IPS-20b (cell line): ENCODE measurements around the gene MCM7.

Experiments used
- H3K27ac ChIP-seq: one replicate; pipeline ENCODE4 v1.5.1; 2013; ENCODE audit warnings: low read length
- H3K27me3 ChIP-seq: 2 replicates; pipeline ENCODE4 v1.6.1; 2013; ENCODE audit warnings: mild to moderate bottlenecking, low read length, inconsistent platforms; ENCODE audit not compliant: insufficient read depth
- H3K36me3 ChIP-seq: 2 replicates; pipeline ENCODE4 v1.6.1; 2013; ENCODE audit warnings: low read depth, mild to moderate bottlenecking, inconsistent platforms, low read length, moderate library complexity; ENCODE audit not compliant: insufficient read depth
- H3K4me1 ChIP-seq: 2 replicates; pipeline ENCODE4 v1.6.1; 2013; ENCODE audit warnings: mild to moderate bottlenecking, control low read depth, inconsistent platforms, low read length, moderate library complexity; ENCODE audit not compliant: insufficient read depth
- H3K4me3 ChIP-seq: 2 replicates; pipeline ENCODE4 v1.5.1; 2013; ENCODE audit warnings: mild to moderate bottlenecking, low read length, inconsistent platforms
- H3K9ac ChIP-seq: 2 replicates; pipeline ENCODE4 v1.6.1; 2013; ENCODE audit warnings: low read depth, mild to moderate bottlenecking, inconsistent platforms, low read length, moderate library complexity
- H3K9me3 ChIP-seq: 2 replicates; pipeline ENCODE4 v1.6.1; 2013; ENCODE audit warnings: mild to moderate bottlenecking, low read depth, low read length, inconsistent platforms; ENCODE audit not compliant: insufficient read depth

Gene MCM7

DNA sequence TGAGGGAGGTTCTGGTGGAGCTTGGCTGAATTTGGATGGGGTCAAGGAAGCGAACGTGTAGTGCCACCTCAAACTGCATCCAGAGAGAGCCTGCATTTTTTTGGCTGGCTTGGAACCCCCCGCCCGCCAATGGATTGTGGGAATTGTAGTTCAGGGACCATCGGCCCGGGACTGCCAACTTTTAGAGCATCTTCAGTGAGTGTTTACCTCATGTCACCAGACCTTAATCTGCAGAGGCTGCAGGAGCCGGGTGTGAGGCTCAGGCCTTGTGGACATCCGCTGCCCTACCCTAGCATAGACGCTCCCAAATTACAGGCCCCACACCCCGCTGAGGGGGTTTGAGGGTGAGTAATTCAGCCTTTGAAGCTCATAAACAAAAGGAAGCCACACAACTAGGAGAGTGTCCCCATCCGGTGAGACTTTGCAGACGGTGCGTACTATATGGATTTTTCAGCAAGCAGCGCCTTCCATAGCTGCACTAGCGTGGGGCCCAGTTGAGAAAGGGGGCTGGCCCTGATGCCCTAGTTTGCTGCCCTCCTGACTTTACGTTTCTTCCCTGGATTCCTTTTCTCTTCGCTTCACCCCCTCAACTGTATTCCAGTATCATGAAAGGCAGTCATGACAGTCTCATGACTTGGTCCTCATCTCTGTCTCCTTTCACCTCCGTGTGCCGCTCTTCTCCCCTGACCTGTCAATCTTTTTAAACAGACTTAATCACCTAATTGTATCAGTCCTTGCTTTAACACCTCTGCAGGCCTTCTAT is 19.0 kb upstream of the MCM7 start:
- peak overlapping the region; percentile 93; the same call in 1 of the 2 replicates for H3K9ac ChIP-seq
- H3K9me3 ChIP-seq, result no peaks in the 10 kb centered on the region
- no peak overlapping the region for H3K27ac ChIP-seq
- H3K27me3 ChIP-seq, result no peaks in the 10 kb centered on the region
- 0 out of 2 replicates have a peak, but pooled peaks cover 5% of the 10 kb centered on the region for H3K4me1 ChIP-seq
- 0 out of 2 replicates have a peak, but pooled peaks cover 5% of the 10 kb centered on the region for H3K36me3 ChIP-seq
- H3K4me3 ChIP-seq, result peak overlapping the region; percentile 92

DNA sequence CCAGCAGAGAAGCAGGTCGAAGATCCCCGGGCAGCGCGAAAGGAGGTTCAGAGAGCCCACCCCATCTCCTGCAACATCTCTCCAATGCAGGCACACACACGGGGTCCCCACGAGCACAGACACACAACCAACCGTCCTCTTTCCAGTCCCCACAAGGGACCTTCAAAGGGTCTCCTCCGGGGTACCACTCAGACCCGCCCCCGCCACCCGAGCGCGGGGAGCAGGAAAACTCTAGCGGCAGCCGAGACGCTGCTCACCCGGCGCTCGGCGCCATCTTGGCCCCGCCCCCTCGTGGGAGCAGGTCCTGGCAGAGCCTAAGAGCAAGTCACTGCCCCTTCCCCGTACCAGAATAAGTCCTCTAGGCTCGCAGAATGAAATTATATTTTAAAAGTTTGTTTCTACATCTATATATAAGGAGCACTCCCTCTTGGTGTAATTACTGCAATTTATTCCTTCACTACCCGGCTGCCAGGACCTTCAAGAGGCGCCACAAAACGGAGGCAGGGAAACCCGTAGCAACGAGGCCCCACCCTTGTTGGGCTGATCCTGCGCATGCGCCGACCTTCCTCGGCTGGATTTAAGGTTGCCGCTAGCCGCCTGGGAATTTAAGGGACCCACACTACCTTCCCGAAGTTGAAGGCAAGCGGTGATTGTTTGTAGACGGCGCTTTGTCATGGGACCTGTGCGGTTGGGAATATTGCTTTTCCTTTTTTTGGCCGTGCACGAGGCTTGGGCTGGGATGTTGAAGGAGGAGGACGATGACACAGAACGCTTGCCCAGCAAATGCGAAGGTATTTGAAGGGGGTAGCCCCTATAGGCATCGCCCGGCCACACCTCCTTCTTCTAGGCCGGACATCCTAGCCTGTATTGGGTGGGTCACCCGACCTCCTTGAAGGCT is 18.1 kb upstream of the MCM7 start, which contains the start of the genes CNPY4 and TAF6:
CNPY4 (plus strand) TSS at position 563 of the 898 bp plus-strand sequence; CDS start at position 674, 111 bp downstream.
TAF6 (minus strand) TSS at position 287 of the 898 bp plus-strand sequence. CDS start 5,149 bp downstream, outside the sequence.
- Histone ChIP-seq H3K4me1 (0 out of 2 replicates have a peak, but pooled peaks cover 5% of the 10 kb centered on the region), H3K4me3 (peak within 1 kb of the TSS; percentile 92), H3K9ac (peak within 1 kb of the TSS; percentile 93), H3K27me3 (no peaks in the 10 kb centered on the region), H3K27ac (peak within 1 kb of the TSS; percentile 73), H3K36me3 (0 out of 2 replicates have a peak, but pooled peaks cover 4% of the 10 kb centered on the region), H3K9me3 (no peaks in the 10 kb centered on the region)

DNA sequence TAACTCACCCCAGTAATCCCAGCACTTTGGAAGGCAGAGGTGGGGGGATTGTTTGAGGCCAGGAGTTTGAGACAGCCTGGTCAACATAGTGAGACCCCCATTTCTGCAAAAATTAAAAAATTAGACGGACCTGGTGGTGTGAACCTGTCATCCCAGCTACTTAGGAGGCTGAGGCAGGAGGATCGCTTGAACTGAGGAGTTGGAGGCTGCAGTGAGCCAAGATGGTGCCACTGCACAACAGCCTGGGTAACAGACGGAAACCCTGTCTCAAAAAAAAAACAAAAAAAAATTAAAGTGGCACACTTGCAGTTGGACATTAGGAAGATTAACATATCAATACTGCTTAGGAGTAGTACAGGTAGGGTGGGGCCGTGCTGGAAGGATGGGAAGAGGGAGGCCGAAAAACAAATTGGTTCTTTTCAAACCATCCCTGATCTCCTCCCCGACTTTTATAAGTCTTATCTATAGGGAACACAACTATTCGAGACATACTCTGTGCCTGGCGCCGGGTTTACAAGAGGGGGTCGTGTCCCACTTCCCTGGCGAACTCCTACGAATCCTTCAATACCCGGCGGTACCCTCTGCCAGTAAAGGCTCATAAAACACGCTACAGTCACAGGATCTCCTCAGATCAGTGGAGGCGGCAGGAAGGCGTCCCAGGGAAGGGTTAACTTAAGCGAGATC is 17.3 kb upstream of the MCM7 start:
- peaks cover 10% of the 10 kb centered on the region for H3K36me3 ChIP-seq
- peak overlapping the region; percentile 73 for H3K27ac ChIP-seq
- H3K27me3 ChIP-seq, result no peaks in the 10 kb centered on the region
- H3K4me1 ChIP-seq, result 0 out of 2 replicates have a peak, but pooled peaks cover 5% of the 10 kb centered on the region
- no peaks in the 10 kb centered on the region for H3K9me3 ChIP-seq
- H3K4me3 ChIP-seq, result peak overlapping the region; percentile 92
- H3K9ac ChIP-seq, result peak overlapping the region; percentile 93

DNA sequence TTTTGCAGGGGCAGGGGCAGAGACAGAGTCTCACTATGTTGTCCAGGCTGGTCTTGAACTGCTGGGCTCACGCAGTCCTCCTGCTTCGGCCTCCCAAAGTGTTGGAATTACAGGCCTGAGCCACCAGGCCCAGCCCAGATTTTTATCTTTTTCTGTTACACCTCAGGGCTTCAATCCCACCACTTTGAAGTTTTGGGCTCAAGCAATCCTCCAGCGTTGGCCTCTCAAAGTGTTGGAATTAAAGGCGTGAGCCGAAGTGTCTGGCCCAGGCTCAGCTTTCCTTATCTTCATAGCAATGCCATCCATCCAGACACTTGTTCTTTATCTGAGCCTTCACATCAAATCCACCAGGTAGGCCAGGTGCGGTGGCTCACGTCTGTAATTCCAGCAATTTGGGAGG is 13.8 kb upstream of the MCM7 start:
- H3K27ac ChIP-seq, result no peak overlapping the region
- H3K9ac ChIP-seq, result no peak overlapping the region
- H3K27me3 ChIP-seq, result no peaks in the 10 kb centered on the region
- peaks cover 44% of the 10 kb centered on the region for H3K36me3 ChIP-seq
- H3K9me3 ChIP-seq, result no peaks in the 10 kb centered on the region
- no peak overlapping the region for H3K4me3 ChIP-seq
- H3K4me1 ChIP-seq, result no peaks in the 10 kb centered on the region

DNA sequence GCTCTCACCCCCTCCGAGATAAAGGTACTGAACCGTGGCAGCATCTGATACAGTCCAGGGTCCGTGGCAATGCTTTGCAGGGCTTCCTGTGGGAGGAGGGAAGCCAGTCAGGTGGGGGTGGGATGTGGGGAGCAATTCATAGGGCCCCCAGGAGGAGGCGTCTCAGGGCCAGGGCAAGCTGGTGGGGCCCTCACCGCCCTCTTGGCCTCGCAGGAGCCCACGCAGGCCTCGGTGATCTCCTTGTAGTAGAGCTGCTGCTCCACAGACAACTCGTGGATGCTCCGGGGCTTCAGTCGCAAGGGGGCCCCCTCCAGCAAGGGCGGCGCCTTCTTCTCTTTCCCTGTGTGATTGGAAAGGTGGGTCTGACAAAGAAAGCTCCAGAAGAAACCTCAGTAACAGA is 10.7 kb upstream of the MCM7 start:
- no peaks in the 10 kb centered on the region for H3K27me3 ChIP-seq
- no peak overlapping the region for H3K9ac ChIP-seq
- no peak overlapping the region for H3K27ac ChIP-seq
- H3K4me3 ChIP-seq, result no peak overlapping the region
- H3K36me3 ChIP-seq, result peaks cover 74% of the 10 kb centered on the region
- no peaks in the 10 kb centered on the region for H3K9me3 ChIP-seq
- no peaks in the 10 kb centered on the region for H3K4me1 ChIP-seq

DNA sequence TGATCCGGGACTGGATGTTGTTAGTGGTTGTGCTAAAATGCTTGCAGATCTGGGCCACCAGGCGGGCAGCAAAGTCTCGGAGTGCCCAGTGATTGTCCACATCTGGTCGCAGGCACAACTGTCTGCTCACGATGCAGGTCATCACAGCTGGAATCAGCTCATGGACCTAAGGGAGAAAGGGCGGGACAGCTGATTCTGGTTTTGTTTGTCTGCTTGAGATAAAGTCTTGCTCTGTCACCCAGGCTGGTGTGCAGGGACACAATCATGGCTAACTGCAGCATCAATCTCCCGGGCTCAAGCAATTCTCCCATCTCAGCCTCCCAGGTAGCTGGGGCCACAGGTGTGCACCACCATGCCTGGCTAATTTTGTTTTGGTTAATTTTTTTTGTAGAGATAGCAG is 10.0 kb upstream of the MCM7 start:
- Histone ChIP-seq H3K9ac (no peak overlapping the region), H3K27ac (no peak overlapping the region), H3K36me3 (peaks cover 79% of the 10 kb centered on the region), H3K9me3 (no peaks in the 10 kb centered on the region), H3K27me3 (no peaks in the 10 kb centered on the region), H3K4me3 (no peak overlapping the region), H3K4me1 (no peaks in the 10 kb centered on the region)

DNA sequence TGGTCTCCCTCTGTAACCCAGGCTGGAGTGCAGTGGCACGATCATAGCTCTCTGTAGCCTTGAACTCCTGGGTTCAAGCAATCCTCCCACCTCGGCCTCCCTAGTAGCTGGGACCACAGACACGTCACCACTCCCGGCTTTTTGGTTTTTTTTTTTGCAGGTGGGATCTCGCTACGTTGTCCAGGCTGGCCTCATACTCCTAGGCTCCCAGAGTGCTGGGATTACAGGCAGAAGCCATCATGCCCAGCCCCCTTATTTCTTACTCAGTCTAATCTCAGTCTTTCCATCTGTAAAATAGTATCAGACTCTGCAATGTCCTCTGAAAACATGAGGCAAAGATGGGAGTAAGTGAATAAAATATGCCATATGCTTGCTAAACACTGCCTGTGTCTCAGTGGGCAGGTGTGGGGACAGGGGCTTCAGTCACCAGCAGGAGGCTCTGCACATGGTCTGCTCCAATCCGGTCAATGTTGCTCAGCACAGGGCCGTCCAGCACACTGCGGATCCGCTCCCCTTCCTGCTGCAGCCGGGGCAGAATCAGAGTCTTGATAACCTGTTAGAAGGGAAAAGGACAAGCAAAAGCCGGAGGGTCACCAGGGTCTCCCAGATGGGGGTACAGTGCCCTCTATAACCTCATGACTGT is 8.4 kb upstream of the MCM7 start:
- Histone ChIP-seq H3K4me1 (no peaks in the 10 kb centered on the region), H3K9me3 (no peaks in the 10 kb centered on the region), H3K27ac (no peak overlapping the region), H3K36me3 (peaks cover 91% of the 10 kb centered on the region), H3K27me3 (no peaks in the 10 kb centered on the region), H3K9ac (no peak overlapping the region), H3K4me3 (no peak overlapping the region)

DNA sequence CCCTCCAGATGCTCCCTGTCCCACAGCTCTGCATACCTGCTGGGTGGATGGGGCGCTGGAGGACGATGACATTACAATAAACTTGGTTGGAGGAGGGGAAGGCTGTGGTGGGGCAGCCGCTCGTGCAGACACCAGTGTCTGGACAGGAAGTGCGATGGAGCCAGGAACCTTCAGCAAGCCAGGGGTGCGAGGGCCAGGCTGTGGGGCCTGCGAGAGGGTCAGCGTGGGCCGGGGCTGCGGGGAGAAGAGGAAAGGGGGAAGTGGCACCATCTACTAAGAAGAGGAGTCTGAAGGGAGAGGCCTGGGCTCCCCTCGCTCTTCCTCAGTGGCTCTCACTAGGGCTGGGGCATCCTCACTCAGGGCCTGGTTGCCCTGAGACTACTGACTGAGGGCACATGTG is 6.7 kb upstream of the MCM7 start:
- Histone ChIP-seq H3K9ac (no peak overlapping the region), H3K9me3 (no peaks in the 10 kb centered on the region), H3K27me3 (no peaks in the 10 kb centered on the region), H3K27ac (no peak overlapping the region), H3K36me3 (peaks cover 91% of the 10 kb centered on the region), H3K4me1 (no peaks in the 10 kb centered on the region), H3K4me3 (no peak overlapping the region)

DNA sequence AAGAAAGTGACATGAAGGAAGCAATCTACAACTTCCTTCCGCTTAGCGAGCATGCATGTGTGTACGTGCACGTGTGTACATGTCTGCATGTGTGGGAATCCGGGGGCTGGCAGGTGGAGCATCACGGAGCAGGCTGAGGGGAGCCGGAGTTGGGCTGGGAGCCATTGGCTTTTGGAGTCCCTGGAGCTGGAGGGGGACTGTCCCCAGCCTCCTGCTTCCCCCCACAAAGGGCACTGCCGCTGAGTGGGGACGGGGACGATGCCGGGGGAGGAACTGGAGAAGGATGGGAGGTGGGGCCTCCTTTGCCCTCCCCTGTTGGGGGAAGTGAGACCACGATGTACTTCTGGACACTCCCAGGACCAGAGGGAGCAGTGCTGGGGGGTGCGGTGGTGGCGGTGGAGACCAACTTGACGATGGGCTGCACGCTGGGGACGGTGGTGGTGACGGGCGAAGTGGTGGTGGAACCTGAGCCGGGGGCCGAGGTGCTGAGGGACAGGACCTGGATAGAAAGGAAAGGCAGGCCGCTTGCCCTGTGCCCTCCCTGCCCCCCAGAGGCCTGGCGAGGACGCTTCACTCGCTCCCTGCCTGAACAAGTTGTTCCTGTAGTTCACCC is 6.0 kb upstream of the MCM7 start:
- Histone ChIP-seq H3K36me3 (peaks cover 84% of the 10 kb centered on the region), H3K27ac (no peak overlapping the region), H3K4me1 (0 out of 2 replicates have a peak, but pooled peaks cover 2% of the 10 kb centered on the region), H3K9me3 (no peaks in the 10 kb centered on the region), H3K9ac (no peak overlapping the region), H3K27me3 (no peaks in the 10 kb centered on the region), H3K4me3 (no peak overlapping the region)

DNA sequence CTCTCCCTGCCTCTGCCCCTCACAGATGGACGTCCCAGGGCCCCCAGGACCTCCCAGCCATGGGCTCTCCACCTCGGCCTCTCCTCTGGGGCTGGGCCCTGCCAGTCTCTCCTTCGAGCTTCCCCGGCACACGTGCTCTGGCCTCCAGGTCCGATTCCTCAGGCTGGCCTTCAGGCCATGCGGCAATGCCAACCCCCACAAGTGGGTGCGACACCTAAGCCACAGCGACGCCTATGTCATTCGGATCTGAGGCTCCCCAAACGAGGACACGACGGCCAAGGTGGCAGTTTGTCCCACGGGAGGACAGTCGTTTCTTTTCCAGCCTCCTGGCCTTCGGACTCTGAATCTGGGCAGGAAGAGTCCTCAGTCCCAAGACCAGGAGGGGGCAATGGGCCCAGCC is 5.4 kb upstream of the MCM7 start:
- Histone ChIP-seq H3K27ac (no peak overlapping the region), H3K27me3 (no peaks in the 10 kb centered on the region), H3K9me3 (no peaks in the 10 kb centered on the region), H3K9ac (no peak overlapping the region), H3K36me3 (peaks cover 79% of the 10 kb centered on the region), H3K4me3 (no peak overlapping the region), H3K4me1 (0 out of 2 replicates have a peak, but pooled peaks cover 2% of the 10 kb centered on the region)
